ENCODE measurements around the gene AP1S3. TPM values are rescaled to one million over a fixed set of nuclear protein-coding genes. Genes with fewer than 3 reads are reported as not detected.
A peak's percentile ranks its signal among the peaks of the same experiment; 100 is the strongest.

The AP1S3 gene
- total RNA-seq, 1 experiment from 2014 or later = 16.3 TPM

GRCh38 chr2:223760838-223761502 lies 76.4 kb downstream of the AP1S3 start:
- DNase-seq (ENCODE audit: low spot score) = peak; percentile 85

- DNase-seq (ENCODE audit: low spot score) = peak; percentile 73
Observed at GRCh38 chr2:223759569-223760430, 77.6 kb downstream of the AP1S3 start.

GRCh38 chr2:223758131-223758840 lies 79.1 kb downstream of the AP1S3 start:
- DNase-seq (ENCODE audit: low spot score) = peak; percentile 42

GRCh38 chr2:223753940-223754339 lies 83.4 kb downstream of the AP1S3 start:
- no peak for DNase-seq (ENCODE audit: low spot score)

GRCh38 chr2:223751012-223751411 lies 86.4 kb downstream of the AP1S3 start:
- no peak for DNase-seq (ENCODE audit: low spot score)

- DNase-seq (ENCODE audit: low spot score) = no peak
Observed at GRCh38 chr2:223747392-223748042, 89.9 kb downstream of the AP1S3 start.

GRCh38 chr2:223746611-223747010 lies 90.8 kb downstream of the AP1S3 start:
- DNase-seq (ENCODE audit: low spot score) = no peak

GRCh38 chr2:223744580-223744979 lies 92.8 kb downstream of the AP1S3 start:
- no peak for DNase-seq (ENCODE audit: low spot score)

GRCh38 chr2:223740679-223741078 lies 96.7 kb downstream of the AP1S3 start:
- DNase-seq (ENCODE audit: low spot score) = no peak

GRCh38 chr2:223737207-223737606 lies 100.2 kb downstream of the AP1S3 start:
- no peak for DNase-seq (ENCODE audit: low spot score)

GRCh38 chr2:223736488-223736887 lies 100.9 kb downstream of the AP1S3 start:
- no peak for DNase-seq (ENCODE audit: low spot score)

- DNase-seq (ENCODE audit: low spot score) = no peak
Observed at GRCh38 chr2:223735659-223736244, 101.6 kb downstream of the AP1S3 start.

- no peak for DNase-seq (ENCODE audit: low spot score)
Observed at GRCh38 chr2:223735035-223735640, 102.2 kb downstream of the AP1S3 start.

- DNase-seq (ENCODE audit: low spot score) = no peak
Observed at GRCh38 chr2:223734346-223734745, 103.0 kb downstream of the AP1S3 start.

GRCh38 chr2:223732346-223732745 lies 105.0 kb downstream of the AP1S3 start:
- no peak for DNase-seq (ENCODE audit: low spot score)

GRCh38 chr2:223731503-223731902 lies 105.9 kb downstream of the AP1S3 start:
- DNase-seq (ENCODE audit: low spot score) = no peak

- no peak for DNase-seq (ENCODE audit: low spot score)
Observed at GRCh38 chr2:223729781-223730180, 107.6 kb downstream of the AP1S3 start.

GRCh38 chr2:223727562-223727961 lies 109.8 kb downstream of the AP1S3 start:
- peak; percentile 64 for DNase-seq (ENCODE audit: low spot score)

GRCh38 chr2:223725986-223726970 lies 111.1 kb downstream of the AP1S3 start:
- DNase-seq (ENCODE audit: low spot score) = no peak

- DNase-seq (ENCODE audit: low spot score) = peak; percentile 79
Observed at GRCh38 chr2:223725494-223725893, 111.9 kb downstream of the AP1S3 start.

All from HT-29 (cell line).